ENCODE results near the gene ESRRG. TPM values are rescaled to one million over a fixed set of nuclear protein-coding genes. Genes with fewer than 3 reads are reported as not detected.
A peak's percentile ranks its signal among the peaks of the same experiment; 100 is the strongest.

Gene ESRRG
- total and polyA plus RNA-seq, 12 donors: 3.8 to 49.5 (median 35.9) TPM

DNA sequence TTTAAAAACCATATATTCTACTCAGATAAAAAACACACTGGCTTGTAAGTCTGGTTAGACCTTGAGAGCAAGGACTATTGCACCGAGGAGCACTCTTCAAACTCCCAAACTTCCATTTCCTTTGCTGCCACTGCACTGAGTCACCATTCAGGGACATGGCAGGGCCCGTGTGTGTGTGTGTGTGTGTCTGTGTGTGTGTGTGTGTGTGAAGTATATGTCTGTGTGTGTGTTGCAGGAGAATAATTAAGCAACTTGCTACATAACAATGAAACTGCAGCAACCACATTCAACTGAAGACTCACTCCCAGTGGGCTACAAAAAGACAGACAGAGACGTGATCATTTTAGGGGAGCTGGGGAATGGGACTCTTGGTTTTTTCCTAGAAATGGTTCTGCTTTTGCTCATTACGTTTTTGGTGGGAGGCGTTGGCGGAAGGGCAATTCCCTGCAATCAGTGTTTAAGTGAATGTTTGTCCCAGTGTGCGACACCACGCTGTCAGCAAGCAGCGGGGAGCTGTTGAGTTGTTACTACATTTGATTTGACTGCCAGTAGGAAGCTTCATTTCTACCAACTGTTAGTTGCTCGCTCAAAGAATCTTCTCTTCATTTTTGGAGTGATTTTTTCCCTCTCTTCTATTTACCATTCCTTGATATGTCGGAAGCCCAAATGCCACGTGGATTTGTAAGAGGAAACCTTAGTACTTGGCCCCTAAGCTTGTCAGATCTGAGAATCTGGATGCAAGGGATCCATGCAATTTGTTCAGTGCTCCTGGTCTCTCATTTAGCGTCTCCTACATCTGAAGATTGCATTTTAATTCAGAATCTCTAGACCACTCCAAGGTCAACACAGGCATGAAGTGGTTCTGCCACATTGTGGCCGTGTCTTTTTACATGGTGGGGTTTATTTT is 36.1 kb downstream of the ESRRG start:
- Histone ChIP-seq H3K4me1 (peaks cover 0 to 16% (median 0%) of the 10 kb centered on the region in 9 donors), H3K27me3 (no peaks in the 10 kb centered on the region), H3K4me3 (peak overlapping the region in 3 of 10 donors; percentile 6 to 25 (median 17)), H3K9me3 (no peaks in the 10 kb centered on the region), H3K36me3 (no peaks in the 10 kb centered on the region), H3K27ac (peak overlapping the region in 1 of 10 donors; percentile 26)
- ATAC-seq (peak in 6 of 8 donors; percentile 38 to 83 (median 82)), DNase-seq (peak in 1 of 2 donors; percentile 10)
- peak in 1 of 9 donors; percentile 11 for TF ChIP-seq CTCF (IDR thresholded peaks at IDR 0.05)
- intact Hi-C loops (cut with DNase I): loop anchor here in 1 of 10 donors (5.0 kb wide), 1 partner anchor 85 kb away; no protein-coding TSS in a partner anchor
- 15 to 23% methylated on average over 14 of the region's 14 CpGs for WGBS, 2 donors

DNA sequence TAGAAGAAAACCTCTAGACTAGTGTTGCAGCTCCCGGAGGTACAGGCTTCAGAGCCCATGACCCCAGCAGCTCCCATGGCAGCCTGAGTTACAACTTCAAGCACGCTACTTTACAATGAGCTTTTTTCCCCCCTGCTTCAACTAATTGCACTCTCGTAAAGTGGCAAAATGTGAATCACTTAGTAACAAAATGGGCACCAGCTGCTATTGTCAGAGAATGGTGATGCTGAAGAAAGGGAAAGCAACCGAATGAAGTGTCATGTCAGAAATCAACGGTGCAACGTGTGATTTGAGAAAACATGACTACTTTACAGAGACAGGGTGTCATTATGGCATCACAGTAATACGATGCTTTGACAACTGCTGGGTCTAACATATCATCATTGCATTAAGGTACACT is 40.5 kb downstream of the ESRRG start:
- H3K9me3 ChIP-seq: no peaks in the 10 kb centered on the region
- H3K4me3 ChIP-seq: no peak overlapping the region
- WGBS, 2 donors: 43 to 54% methylated on average over 7 of the region's 7 CpGs
- no peak for ATAC-seq
- H3K4me1 ChIP-seq: peaks cover 0 to 12% (median 0%) of the 10 kb centered on the region in 9 donors
- DNase-seq: no peak
- no peak overlapping the region for H3K27ac ChIP-seq
- TF ChIP-seq CTCF (IDR thresholded peaks at IDR 0.05): no peak
- H3K27me3 ChIP-seq: no peaks in the 10 kb centered on the region
- H3K36me3 ChIP-seq: no peaks in the 10 kb centered on the region
- intact Hi-C loops (cut with DNase I): no loop called here

- Histone ChIP-seq H3K9me3 (no peaks in the 10 kb centered on the region), H3K36me3 (peaks cover 0 to 3% (median 0%) of the 10 kb centered on the region in 9 donors), H3K4me1 (no peaks in the 10 kb centered on the region), H3K27me3 (no peaks in the 10 kb centered on the region), H3K27ac (no peak overlapping the region), H3K4me3 (no peak overlapping the region)
- intact Hi-C loops (cut with DNase I): no loop called here
- DNase-seq: no peak
- no peak for TF ChIP-seq CTCF (IDR thresholded peaks at IDR 0.05)
- no peak for ATAC-seq
- WGBS, 2 donors: 81 to 88% methylated on average over 14 of the region's 14 CpGs
Observed at GRCh38 chr1:216679108-216679507, 44.1 kb downstream of the ESRRG start.

DNA sequence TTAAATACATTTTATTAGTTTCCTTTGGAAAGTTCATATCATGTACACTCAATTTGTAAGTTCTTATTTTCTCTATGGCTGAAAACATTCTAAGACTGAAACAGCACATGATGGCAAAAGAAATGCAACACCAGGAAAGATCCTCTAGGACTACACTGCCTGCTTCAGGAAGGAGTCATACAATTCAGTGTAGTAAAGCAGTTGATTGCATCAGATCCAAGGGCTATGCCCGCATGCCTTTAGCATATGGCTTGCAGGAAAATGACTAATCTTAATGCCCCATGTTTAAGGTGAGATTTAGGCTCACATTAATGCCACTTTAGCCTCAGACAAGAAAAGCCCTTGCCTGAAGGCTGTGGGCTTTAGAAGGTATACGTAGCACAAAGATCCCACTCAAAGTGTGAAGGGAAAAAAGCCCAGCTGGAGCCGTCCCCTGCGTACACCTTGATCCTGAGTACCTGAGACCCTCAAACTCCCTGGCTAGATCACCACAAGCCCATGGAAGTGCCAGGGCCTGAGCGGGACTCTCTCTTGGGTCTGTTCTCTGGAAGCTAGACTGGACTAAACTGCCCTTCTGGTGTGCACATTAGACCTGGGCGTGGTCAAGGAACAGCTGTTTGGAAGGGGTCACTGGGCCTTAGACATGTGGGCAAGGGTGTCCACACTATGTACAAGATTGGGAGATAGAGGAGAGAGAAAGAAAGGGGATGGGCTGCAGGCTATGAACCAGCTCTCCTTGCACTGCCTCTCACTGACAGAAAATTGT is 52.9 kb downstream of the ESRRG start:
- Histone ChIP-seq H3K27ac (no peak overlapping the region), H3K27me3 (no peaks in the 10 kb centered on the region), H3K36me3 (no peaks in the 10 kb centered on the region), H3K4me3 (no peak overlapping the region), H3K9me3 (no peaks in the 10 kb centered on the region), H3K4me1 (no peaks in the 10 kb centered on the region)
- ATAC-seq (peak in 1 of 8 donors; percentile 41), DNase-seq (no peak)
- no peak for TF ChIP-seq CTCF (IDR thresholded peaks at IDR 0.05)
- intact Hi-C loops (cut with DNase I): no loop called here
- WGBS, 2 donors: 94 to 97% methylated on average over 6 of the region's 6 CpGs
